ENCODE data around the gene RNU6-9.

- TF ChIP-seq REST (IDR thresholded peaks at IDR 0.05; ENCODE audit: insufficient read depth in 1 of 2, low read depth in 2 of 2, low read length in 2 of 2) (no peak), TAF1 (IDR thresholded peaks at IDR 0.05; ENCODE audit: borderline replicate concordance, insufficient read depth, low read length) (no peak), SIN3A (IDR thresholded peaks at IDR 0.05; ENCODE audit: borderline replicate concordance, insufficient read depth, low read length) (no peak)
These were observed 3.7 kb downstream of the RNU6-9 start for GRCh38 chr19:896999-897398.
